ENCODE results near the gene SLC25A11. TPM values are rescaled to one million over a fixed set of nuclear protein-coding genes. Genes with fewer than 3 reads are reported as not detected.
A peak's percentile ranks its signal among the peaks of the same experiment; 100 is the strongest.
"Not testable (repeated sequence)": the region's sequence is repeated elsewhere in the genome, so short reads cannot be mapped to it uniquely, and the experiment has no call there.

SLC25A11 gene
- total RNA-seq, 1 experiment from 2014 or later: 82.4 TPM

DNA sequence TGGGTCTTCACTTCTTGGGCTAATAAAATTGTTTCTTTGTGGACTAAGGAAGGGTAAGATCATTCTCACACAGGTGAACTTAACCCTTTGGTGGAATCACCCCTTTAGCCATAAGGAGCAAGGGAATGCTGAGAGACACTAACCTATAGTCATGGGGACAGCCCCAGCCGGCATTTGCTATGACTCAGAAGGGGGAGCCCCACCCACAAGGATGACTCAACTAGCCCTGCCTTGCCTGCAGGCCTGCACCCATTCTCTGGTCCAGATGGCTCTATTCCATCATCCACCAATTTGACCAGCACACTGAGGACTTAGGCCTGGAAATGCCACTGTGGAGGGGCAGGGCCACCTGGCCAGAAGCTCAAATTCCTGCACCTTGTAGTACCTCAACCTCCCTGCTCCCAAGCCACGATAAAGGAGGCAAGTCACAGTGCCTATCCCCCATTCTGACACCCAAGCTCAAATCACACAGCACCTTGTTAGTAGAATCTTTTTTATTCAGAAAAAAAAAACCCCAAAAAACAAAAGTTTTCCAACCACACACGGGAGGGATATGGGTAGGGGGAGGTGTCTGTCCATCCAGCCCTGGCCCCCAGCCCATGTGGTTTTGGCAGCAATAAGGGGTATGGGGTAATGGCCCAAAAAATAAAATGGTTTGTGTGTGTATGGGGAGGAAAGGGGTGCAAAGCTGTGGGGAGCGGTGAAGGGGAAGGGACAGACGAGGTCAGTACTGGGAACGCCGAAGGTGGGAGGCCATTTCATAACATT, 5.5 kb upstream of the SLC25A11 start:
- DNase-seq (ENCODE audit: low read depth): peak; percentile 95

DNA sequence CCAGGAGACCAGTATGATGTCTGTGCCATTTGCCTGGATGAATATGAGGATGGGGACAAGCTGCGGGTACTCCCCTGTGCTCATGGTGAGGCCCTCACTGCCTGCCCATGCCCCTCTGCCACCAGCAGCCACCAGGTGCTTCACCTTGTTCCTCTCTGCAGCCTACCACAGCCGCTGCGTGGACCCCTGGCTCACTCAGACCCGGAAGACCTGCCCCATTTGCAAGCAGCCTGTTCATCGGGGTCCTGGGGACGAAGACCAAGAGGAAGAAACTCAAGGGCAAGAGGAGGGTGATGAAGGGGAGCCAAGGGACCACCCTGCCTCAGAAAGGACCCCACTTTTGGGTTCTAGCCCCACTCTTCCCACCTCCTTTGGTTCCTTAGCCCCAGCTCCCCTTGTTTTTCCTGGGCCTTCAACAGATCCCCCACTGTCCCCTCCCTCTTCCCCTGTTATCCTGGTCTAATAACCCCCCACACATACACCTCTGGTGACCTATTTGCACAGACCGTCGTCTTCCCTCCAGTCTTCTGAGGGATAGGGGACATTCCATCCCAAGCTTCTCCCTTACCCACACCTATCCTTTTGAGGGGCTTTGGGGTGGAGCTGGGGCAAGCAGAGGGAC, 4.8 kb upstream of the SLC25A11 start:
- no peak for DNase-seq (ENCODE audit: low read depth)

DNA sequence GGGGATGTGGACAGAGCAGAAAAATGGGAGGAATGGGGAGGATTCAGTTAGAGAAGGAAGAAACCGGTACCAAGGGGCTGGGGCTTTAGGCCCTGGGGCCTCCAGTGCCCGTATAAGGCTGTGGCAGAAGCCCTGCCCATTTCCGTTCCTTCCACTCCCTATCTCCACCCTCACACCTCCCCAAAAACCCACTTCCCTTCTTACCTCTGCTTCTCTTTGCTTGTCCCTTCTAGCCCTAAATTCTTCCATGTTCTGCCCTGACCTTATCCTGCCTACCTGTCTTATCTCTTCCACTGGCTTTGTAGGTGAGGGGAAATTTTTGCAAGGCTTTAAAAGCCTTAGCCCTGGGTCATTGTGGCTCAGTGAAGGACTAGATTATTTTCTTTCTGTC, 4.3 kb upstream of the SLC25A11 start:
- no peak for DNase-seq (ENCODE audit: low read depth)

DNA sequence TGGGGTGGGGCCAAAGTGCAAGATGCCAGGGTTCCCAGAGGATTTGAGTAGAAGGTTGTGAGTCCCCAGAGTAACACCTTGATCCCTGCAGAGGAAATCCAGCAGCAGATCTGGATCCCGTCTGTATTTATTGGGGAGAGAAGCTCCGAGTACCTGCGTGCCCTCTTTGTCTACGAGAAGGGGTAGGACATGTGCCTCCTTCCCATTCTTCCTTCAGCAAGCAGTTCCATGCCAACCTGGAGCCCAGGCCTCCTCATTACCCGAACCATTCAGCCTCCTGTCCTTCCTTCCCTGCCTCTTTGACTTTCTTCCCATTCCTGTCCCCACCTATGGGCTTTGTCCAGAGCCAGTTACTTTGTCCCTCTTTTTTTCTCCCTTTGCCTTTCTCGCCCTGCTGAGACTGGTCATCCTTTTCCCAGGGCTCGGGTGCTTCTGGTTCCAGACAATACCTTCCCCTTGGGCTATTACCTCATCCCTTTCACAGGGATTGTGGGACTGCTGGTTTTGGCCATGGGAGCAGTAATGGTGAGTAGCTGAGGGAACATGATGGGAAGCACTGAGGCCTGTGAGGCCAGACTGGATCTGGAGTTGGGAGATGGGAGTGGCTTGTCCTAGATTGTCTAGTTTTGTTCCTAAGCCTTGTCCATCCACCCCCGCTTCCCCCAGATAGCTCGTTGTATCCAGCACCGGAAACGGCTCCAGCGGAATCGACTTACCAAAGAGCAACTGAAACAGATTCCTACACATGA, 3.1 kb upstream of the SLC25A11 start:
- no peak for DNase-seq (ENCODE audit: low read depth)

GRCh38 chr17:4941319-4941610, 1.4 kb upstream of the SLC25A11 start:
- DNase-seq (ENCODE audit: low read depth): no peak

DNA sequence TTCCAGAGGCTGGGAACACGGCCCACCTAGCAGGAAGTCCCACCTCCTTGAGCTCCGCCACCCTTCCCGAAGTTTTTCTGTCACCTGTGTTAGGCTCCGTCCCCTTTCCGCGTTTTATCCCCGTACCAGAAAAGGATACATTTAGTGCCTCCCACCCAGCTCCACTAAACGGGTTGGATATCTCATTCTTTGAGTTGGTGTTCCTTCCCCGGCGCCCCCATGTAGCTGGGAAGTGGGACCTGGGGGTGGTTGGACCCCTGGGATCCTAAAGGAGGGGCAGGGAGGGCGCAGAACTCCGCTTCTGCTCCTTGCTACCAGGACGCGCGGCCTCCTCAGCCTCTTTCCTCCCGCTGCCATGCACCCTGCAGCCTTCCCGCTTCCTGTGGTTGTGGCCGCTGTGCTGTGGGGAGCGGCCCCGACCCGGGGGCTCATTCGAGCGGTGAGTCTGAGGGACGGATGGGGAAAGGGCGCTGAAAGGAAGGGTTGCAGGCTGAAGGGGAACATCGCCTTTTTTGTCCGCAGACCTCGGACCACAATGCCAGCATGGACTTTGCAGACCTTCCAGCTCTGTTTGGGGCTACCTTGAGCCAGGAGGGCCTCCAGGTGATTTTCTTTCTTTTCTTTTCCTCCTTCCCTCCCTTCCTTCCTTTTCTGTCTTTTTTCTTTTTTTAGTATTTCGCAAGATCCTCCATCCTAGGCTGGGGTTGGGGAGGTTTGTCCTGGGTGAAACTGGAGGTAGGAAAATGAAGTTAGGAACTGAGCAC, 891 bp upstream of the SLC25A11 start:
- no peak for DNase-seq (ENCODE audit: low read depth)

DNA sequence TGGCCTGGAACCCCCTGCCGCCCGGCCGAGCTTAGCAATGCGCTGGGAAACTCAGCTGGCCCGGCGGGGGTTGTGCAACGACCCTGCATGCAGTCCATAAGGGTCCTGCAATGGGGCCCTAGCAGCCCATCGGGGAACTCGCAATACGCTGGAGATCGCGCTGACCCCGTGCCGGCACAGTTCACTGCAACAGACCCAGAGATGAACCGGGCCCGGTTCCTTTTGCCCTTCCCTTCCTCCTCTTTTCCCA, 375 bp downstream of the SLC25A11 start:
- no peak for DNase-seq (ENCODE audit: low read depth)

- no peak for DNase-seq (ENCODE audit: low read depth)
Measured at GRCh38 chr17:4938688-4939545, 929 bp downstream of the SLC25A11 start.

- no peak for DNase-seq (ENCODE audit: low read depth)
Measured at GRCh38 chr17:4938069-4938491, 1.8 kb downstream of the SLC25A11 start.

GRCh38 chr17:4937553-4937952, 2.3 kb downstream of the SLC25A11 start:
- DNase-seq (ENCODE audit: low read depth): no peak

- no peak for DNase-seq (ENCODE audit: low read depth)
Measured at GRCh38 chr17:4936436-4936835, 3.4 kb downstream of the SLC25A11 start.

DNA sequence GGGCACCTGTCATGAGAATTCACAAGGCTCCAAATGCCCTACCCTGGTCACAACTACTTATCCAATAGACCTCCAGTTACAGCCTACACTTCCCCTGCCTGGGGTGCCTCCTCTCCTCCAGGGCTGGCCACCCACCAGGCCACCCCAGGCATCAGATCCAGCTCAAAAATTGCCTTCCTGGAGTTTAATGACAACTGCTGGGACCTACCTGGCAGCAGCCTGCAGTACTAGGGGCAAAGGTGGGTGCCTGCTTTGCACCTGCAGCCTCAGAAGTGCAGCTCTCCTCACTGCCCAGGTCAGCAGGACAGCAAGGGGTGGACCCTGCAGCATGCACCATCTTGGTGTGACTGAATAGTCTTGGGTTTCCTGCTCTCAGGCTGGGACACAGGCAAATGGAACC, 4.2 kb downstream of the SLC25A11 start:
- no peak for DNase-seq (ENCODE audit: low read depth)

- peak; percentile 85 for DNase-seq (ENCODE audit: low read depth)
Measured at GRCh38 chr17:4934173-4934979, 5.5 kb downstream of the SLC25A11 start.

DNA sequence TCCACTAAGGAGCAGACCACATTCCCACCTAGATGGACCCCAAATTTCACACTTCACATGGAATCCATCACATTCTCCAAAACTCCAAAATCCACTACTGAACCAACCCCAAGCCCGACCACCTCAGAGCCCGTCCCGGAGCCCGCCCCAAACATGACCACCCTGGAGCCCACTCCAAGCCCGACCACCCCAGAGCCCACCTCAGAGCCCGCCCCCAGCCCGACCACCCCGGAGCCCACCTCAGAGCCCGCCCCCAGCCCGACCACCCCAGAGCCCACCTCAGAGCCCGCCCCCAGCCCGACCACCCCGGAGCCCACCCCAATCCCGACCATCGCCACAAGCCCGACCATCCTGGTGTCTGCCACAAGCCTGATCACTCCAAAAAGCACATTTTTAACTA, 6.2 kb downstream of the SLC25A11 start:
- DNase-seq (ENCODE audit: low read depth): no peak

- no peak for DNase-seq (ENCODE audit: low read depth)
Measured at GRCh38 chr17:4932756-4933155, 7.1 kb downstream of the SLC25A11 start.

- DNase-seq (ENCODE audit: low read depth): no peak
Measured at GRCh38 chr17:4931963-4932362, 7.9 kb downstream of the SLC25A11 start, which contains the start of gene GP1BA. TSS of gene GP1BA (plus strand) at chr17:4932277. CDS start at chr17:4932605, 328 bp downstream.

DNA sequence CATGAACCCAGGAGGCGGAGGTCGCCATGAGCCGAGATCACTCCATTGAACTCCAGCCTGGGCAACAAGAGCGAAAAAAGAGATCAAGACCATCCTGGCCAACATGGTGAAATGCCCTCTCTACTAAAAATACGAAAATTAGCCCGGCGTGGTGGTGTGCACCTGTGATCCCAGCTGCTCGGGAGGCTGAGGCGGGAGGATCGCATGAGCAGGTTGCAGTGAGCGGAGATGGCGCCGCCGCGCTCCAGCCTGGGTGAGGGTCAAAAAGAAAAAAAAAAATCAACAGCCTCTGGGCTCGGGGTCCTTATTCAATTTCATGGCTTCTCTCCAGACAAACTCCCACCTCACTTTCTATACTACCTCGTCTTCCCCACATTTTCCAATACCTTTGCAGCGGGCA, 11.0 kb downstream of the SLC25A11 start:
- no peak for DNase-seq (ENCODE audit: low read depth)

DNA sequence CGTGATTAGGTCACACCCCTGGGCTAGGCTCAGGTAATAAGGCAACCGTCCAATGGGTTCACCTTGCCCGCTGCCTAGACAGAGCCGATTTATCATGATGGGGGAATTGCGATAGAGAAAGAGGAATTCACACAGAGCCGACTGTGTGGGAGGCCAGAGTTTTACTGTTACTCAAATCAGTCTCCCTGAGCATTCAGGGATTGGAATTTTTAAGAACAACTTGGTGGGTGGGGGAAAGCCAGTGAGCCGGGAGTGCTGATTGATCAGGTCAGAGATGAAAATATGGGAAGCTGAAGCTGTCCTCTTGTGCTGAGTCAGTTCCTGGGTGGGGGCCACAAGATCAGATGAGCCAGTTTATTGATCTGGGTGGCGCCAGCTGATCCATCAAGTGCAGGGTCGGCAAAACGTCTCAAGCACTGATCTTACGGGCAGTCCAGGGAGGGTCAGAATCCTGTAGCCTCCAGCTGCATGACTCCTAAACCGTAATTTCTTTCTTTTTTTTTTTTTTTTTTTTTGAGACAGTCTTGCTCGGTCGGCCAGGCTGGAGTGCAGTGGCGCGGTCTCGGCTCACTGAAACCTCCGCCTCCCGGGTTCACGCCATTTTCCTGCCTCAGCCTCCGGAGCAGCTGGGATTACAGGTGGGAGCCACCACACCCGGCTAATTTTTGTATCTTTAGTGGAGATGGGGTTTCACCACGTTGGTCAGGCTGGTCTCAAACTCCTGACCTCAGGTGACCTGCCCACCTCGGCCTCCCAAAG, 13.1 kb downstream of the SLC25A11 start:
- not testable (repeated sequence) for DNase-seq (ENCODE audit: low read depth)

DNA sequence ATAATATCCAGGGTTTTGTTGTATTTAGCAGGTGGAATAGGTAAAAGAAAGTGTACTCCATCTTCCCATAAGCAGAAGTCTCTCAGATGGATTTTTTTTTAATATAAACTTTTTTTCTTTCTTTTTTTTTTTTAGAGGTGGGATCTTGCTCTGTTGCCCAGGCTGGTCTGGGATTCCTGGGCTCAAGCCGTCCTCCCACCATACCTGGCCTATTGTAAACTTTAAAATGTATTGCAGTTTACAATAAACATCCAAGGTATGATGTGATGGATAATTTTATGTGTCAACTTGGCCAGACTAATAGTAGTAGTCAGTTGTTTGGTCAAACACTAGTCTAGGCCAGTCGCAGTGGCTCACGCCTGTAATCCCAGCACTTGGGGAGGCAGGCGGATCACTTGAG, 18.5 kb downstream of the SLC25A11 start:
- DNase-seq (ENCODE audit: low read depth): no peak

All from Daoy (cell line).